ENCODE data around the gene IKZF4.
A peak's percentile ranks its signal among the peaks of the same experiment; 100 is the strongest.

Gene IKZF4

DNA sequence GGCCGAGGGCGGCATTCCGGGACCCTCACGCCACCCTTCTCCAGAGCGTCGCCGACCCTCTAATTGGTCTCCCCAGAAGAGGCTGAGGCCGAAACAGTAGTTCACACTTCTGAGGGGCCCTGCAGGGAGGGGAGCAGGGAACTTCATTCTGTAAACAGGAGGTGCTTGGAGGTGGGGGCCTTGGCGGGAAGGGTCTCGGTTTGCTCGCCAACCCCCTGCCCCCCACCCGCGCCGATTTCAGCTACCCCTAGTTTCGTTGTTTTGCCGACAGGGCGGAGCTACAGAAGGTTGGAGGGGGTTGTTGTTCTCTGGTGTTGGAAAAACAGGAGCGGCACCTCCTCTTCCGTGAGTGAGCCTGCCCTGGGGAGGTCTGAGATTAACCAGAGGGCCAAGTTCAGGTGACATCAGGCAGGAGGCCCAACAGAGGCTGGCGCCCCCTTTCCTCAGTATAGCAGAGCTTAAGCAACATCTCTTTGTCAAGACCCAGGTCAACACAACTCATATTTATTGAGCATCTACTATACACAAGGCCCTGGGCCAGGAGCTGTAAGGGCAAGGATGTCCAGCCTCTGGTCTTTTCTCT lies 59.8 kb downstream of the IKZF4 start:
- 0 out of 2 replicates have a peak overlapping the region, but pooled peaks have one; percentile 51 for H2AFZ ChIP-seq (ENCODE audit: low read depth, low read length)
- no peaks in the 10 kb centered on the region for H3K36me3 ChIP-seq (ENCODE audit: insufficient read depth, low read length)
- peak overlapping the region; percentile 78 for H3K4me2 ChIP-seq (ENCODE audit: insufficient read depth, low read length)
- H3K27ac ChIP-seq (ENCODE audit: low read length) = no peak overlapping the region
- no peaks in the 10 kb centered on the region; the same call in 1 of the 2 replicates for H4K20me1 ChIP-seq (ENCODE audit: insufficient read depth, low read length)
- peak overlapping the region in 1 of 2 experiments; percentile 55; a peak in 2 of 4 replicates for H3K4me3 ChIP-seq (ENCODE audit: low read depth in 1 of 2, low read length in 2 of 2)
- no peaks in the 10 kb centered on the region for H3K9me3 ChIP-seq (ENCODE audit: insufficient read depth, low read length, severe bottlenecking)
- no peak for DNase-seq
- peaks cover 50% of the 10 kb centered on the region for H3K27me3 ChIP-seq (ENCODE audit: insufficient read depth, low read length, poor library complexity)
- ATAC-seq (ENCODE audit: insufficient read depth, low read depth) = no peak
- H3K9ac ChIP-seq (ENCODE audit: low read depth, low read length) = peak overlapping the region; percentile 43; the same call in 1 of the 2 replicates
- H3K79me2 ChIP-seq (ENCODE audit: insufficient read depth, low read length) = no peaks in the 10 kb centered on the region
- H3K4me1 ChIP-seq (ENCODE audit: insufficient read depth, low read length) = peaks cover 20% of the 10 kb centered on the region
- TF ChIP-seq EZH2 (IDR thresholded peaks at IDR 0.05; ENCODE audit: borderline replicate concordance, low read depth, low read length, severe bottlenecking) = no peak
- TF ChIP-seq, protein P1, sequence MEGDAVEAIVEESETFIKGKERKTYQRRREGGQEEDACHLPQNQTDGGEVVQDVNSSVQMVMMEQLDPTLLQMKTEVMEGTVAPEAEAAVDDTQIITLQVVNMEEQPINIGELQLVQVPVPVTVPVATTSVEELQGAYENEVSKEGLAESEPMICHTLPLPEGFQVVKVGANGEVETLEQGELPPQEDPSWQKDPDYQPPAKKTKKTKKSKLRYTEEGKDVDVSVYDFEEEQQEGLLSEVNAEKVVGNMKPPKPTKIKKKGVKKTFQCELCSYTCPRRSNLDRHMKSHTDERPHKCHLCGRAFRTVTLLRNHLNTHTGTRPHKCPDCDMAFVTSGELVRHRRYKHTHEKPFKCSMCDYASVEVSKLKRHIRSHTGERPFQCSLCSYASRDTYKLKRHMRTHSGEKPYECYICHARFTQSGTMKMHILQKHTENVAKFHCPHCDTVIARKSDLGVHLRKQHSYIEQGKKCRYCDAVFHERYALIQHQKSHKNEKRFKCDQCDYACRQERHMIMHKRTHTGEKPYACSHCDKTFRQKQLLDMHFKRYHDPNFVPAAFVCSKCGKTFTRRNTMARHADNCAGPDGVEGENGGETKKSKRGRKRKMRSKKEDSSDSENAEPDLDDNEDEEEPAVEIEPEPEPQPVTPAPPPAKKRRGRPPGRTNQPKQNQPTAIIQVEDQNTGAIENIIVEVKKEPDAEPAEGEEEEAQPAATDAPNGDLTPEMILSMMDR (IDR thresholded peaks at IDR 0.05; ENCODE audit: borderline replicate concordance, extremely low read depth, low read length, poor library complexity, severe bottlenecking) = peak; percentile 11

DNA sequence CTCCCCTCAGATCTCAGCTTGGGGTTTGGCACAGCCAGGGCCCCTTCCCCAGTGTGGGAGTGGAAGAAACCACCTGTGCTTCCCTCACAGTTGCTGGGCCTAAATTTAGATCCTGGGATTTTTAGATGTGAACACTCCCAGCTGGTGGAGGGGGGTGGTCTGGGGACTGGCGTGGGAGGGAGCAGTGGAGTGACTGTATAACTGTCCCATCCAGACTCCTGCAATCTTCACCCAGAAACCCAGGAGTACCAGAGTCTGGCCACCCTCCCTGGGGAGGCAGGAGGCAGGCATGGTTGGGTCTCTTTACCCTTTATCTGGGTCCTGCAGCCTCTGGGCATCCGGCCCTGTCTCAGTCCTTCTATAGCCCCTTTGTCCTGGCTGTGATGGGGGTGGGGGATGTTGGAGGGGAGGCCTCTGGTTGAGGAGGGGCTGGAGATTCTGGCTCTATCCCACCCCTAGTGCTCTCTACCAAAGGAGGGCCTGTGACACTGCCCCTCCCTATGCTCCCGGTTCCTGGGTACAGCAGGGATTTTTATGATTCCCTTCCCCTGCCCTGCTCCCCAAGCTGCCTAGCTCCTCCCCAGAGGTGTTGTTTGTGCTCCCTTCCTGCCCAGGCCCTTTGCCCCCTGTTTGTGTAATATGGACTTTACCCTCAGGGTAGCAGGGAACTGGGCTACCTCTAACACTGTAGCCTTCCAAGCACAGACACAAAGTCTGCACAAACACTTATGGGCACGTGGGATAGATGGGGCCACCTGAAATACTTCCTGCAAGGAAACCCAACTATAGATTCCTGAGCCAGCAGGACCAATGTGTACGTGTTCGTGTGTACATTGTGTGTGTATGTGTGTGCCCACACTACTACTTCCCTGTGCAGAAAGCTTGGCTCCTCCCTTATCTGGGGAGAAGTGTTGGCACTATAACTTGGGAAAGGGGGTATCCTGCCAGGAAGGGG lies 60.8 kb downstream of the IKZF4 start:
- H3K27ac ChIP-seq (ENCODE audit: low read length) = no peak overlapping the region
- H3K36me3 ChIP-seq (ENCODE audit: insufficient read depth, low read length) = no peaks in the 10 kb centered on the region
- no peaks in the 10 kb centered on the region for H3K79me2 ChIP-seq (ENCODE audit: insufficient read depth, low read length)
- ATAC-seq (ENCODE audit: insufficient read depth, low read depth) (no peak), DNase-seq (no peak)
- H3K9ac ChIP-seq (ENCODE audit: low read depth, low read length) = no peak overlapping the region
- H3K27me3 ChIP-seq (ENCODE audit: insufficient read depth, low read length, poor library complexity) = peaks cover 50% of the 10 kb centered on the region
- no peak overlapping the region for H3K4me3 ChIP-seq (ENCODE audit: low read depth in 1 of 2, low read length in 2 of 2)
- H2AFZ ChIP-seq (ENCODE audit: low read depth, low read length) = no peak overlapping the region
- H3K4me2 ChIP-seq (ENCODE audit: insufficient read depth, low read length) = no peak overlapping the region
- no peaks in the 10 kb centered on the region; the same call in 1 of the 2 replicates for H4K20me1 ChIP-seq (ENCODE audit: insufficient read depth, low read length)
- TF ChIP-seq, protein P1 (IDR thresholded peaks at IDR 0.05; ENCODE audit: borderline replicate concordance, extremely low read depth, low read length, poor library complexity, severe bottlenecking) = no peak
- TF ChIP-seq EZH2 (IDR thresholded peaks at IDR 0.05; ENCODE audit: borderline replicate concordance, low read depth, low read length, severe bottlenecking) = no peak
- H3K9me3 ChIP-seq (ENCODE audit: insufficient read depth, low read length, severe bottlenecking) = no peaks in the 10 kb centered on the region
- H3K4me1 ChIP-seq (ENCODE audit: insufficient read depth, low read length) = peaks cover 20% of the 10 kb centered on the region

DNA sequence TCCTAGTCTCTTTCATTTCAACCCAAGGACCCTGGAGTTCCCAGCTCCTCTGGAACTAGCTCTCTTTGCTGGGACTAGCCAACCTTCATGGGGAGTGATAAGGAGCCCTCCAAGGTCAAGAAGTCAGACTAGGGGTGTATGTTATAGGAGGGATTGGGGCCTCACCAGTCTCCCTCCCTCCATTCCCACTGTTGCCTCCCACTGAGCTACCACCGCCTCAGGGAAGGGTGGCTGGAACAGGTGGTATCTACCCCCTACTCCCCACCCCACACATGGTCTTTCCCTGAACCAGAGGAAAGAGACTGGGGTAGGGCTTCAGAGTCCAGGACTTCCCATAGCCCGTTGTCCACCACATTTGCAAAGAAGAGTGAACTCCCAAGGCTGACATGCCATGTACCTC lies 61.5 kb downstream of the IKZF4 start:
- TF ChIP-seq, protein P1 (IDR thresholded peaks at IDR 0.05; ENCODE audit: borderline replicate concordance, extremely low read depth, low read length, poor library complexity, severe bottlenecking) = no peak
- TF ChIP-seq EZH2 (IDR thresholded peaks at IDR 0.05; ENCODE audit: borderline replicate concordance, low read depth, low read length, severe bottlenecking) = no peak
- ATAC-seq (ENCODE audit: insufficient read depth, low read depth) = no peak
- H3K9ac ChIP-seq (ENCODE audit: low read depth, low read length) = no peak overlapping the region
- H3K4me1 ChIP-seq (ENCODE audit: insufficient read depth, low read length) = peaks cover 20% of the 10 kb centered on the region
- no peak overlapping the region for H3K4me3 ChIP-seq (ENCODE audit: low read depth in 1 of 2, low read length in 2 of 2)
- H3K4me2 ChIP-seq (ENCODE audit: insufficient read depth, low read length) = no peak overlapping the region
- H3K27ac ChIP-seq (ENCODE audit: low read length) = no peak overlapping the region
- H4K20me1 ChIP-seq (ENCODE audit: insufficient read depth, low read length) = no peaks in the 10 kb centered on the region; the same call in 1 of the 2 replicates
- no peak for DNase-seq
- H3K9me3 ChIP-seq (ENCODE audit: insufficient read depth, low read length, severe bottlenecking) = no peaks in the 10 kb centered on the region
- H3K27me3 ChIP-seq (ENCODE audit: insufficient read depth, low read length, poor library complexity) = peaks cover 50% of the 10 kb centered on the region
- no peaks in the 10 kb centered on the region for H3K79me2 ChIP-seq (ENCODE audit: insufficient read depth, low read length)
- H3K36me3 ChIP-seq (ENCODE audit: insufficient read depth, low read length) = no peaks in the 10 kb centered on the region
- no peak overlapping the region for H2AFZ ChIP-seq (ENCODE audit: low read depth, low read length)

Data from DND-41 (cell line).